ENCODE results near the gene GLT1D1. TPM values are rescaled to one million over a fixed set of nuclear protein-coding genes. Genes with fewer than 3 reads are reported as not detected.
A peak's percentile ranks its signal among the peaks of the same experiment; 100 is the strongest.
"Not testable (repeated sequence)": the region's sequence is repeated elsewhere in the genome, so short reads cannot be mapped to it uniquely, and the experiment has no call there.

GLT1D1 gene
- under 1 TPM in 4 of 6 donors, not detected in 2; 0.13 to 0.52 (median 0.33) TPM for polyA plus RNA-seq (ENCODE audit: low read depth in 6 of 6)

GRCh38 chr12:128852885-128853599 lies at the start of gene GLT1D1:
TSS of gene GLT1D1 (plus strand) at chr12:128853478. CDS start at chr12:128853582, 104 bp downstream.
- peaks cover 0 to 2% (median 0%) of the 10 kb centered on the region in 7 donors for H3K9me3 Mint-ChIP-seq
- H3K36me3 Mint-ChIP-seq, result no peaks in the 10 kb centered on the region
- DNase-seq (no peak), ATAC-seq (ENCODE audit: low read depth in 2 of 2) (no peak)
- peaks cover 9 to 40% (median 30%) of the 10 kb centered on the region in 3 donors for H3K27me3 Mint-ChIP-seq
- H3K4me1 Mint-ChIP-seq, result peaks cover 0 to 14% (median 8%) of the 10 kb centered on the region in 3 donors
- peak within 1 kb of the TSS in 3 of 6 donors; percentile 53 to 96 (median 61) for H3K27ac Mint-ChIP-seq
- H3K4me3 Mint-ChIP-seq, result peak within 1 kb of the TSS; percentile 41 to 88 (median 80)

GRCh38 chr12:128803788-128804187 lies 49.5 kb upstream of the GLT1D1 start:
- Mint-ChIP-seq H3K4me1 (peaks cover 34 to 75% (median 43%) of the 10 kb centered on the region in 3 donors), H3K27ac (peak overlapping the region in 3 of 6 donors; percentile 53 to 77 (median 54)), H3K36me3 (peaks cover 24 to 47% of the 10 kb centered on the region in 2 donors), H3K27me3 (no peaks in the 10 kb centered on the region), H3K9me3 (no peaks in the 10 kb centered on the region), H3K4me3 (no peak overlapping the region)
- DNase-seq (no peak), ATAC-seq (ENCODE audit: low read depth in 2 of 2) (no peak)

GRCh38 chr12:128804762-128805161 lies 48.5 kb upstream of the GLT1D1 start:
- H3K4me3 Mint-ChIP-seq, result peak overlapping the region in 3 of 8 donors; percentile 44 to 64 (median 47)
- H3K9me3 Mint-ChIP-seq, result no peaks in the 10 kb centered on the region
- peaks cover 24 to 41% of the 10 kb centered on the region in 2 donors for H3K36me3 Mint-ChIP-seq
- peak overlapping the region in 4 of 6 donors; percentile 10 to 86 (median 64) for H3K27ac Mint-ChIP-seq
- ATAC-seq (ENCODE audit: low read depth in 2 of 2), result no peak
- peaks cover 29 to 70% (median 43%) of the 10 kb centered on the region in 3 donors for H3K4me1 Mint-ChIP-seq
- no peaks in the 10 kb centered on the region for H3K27me3 Mint-ChIP-seq
- DNase-seq, result no peak

- Mint-ChIP-seq H3K4me1 (peaks cover 31 to 68% (median 49%) of the 10 kb centered on the region in 3 donors), H3K4me3 (peak overlapping the region in 2 of 8 donors; percentile 47 to 64), H3K36me3 (peaks cover 18 to 36% of the 10 kb centered on the region in 2 donors), H3K27ac (peak overlapping the region in 2 of 6 donors; percentile 20 to 80)
- H3K27me3 Mint-ChIP-seq; H3K9me3 Mint-ChIP-seq; DNase-seq; ATAC-seq (ENCODE audit: low read depth in 2 of 2): not testable (repeated sequence)
Observed at GRCh38 chr12:128805406-128805805, 47.9 kb upstream of the GLT1D1 start.

GRCh38 chr12:128806573-128806972 lies 46.7 kb upstream of the GLT1D1 start:
- H3K9me3 Mint-ChIP-seq, result no peaks in the 10 kb centered on the region
- peaks cover 38 to 68% (median 54%) of the 10 kb centered on the region in 3 donors for H3K4me1 Mint-ChIP-seq
- DNase-seq (no peak), ATAC-seq (ENCODE audit: low read depth in 2 of 2) (no peak)
- H3K27me3 Mint-ChIP-seq, result no peaks in the 10 kb centered on the region
- H3K27ac Mint-ChIP-seq, result peak overlapping the region in 2 of 6 donors; percentile 57 to 78
- H3K36me3 Mint-ChIP-seq, result peaks cover 14 to 28% of the 10 kb centered on the region in 2 donors
- no peak overlapping the region for H3K4me3 Mint-ChIP-seq

GRCh38 chr12:128807161-128807724 lies 46.0 kb upstream of the GLT1D1 start:
- Mint-ChIP-seq H3K4me1 (peaks cover 36 to 67% (median 47%) of the 10 kb centered on the region in 3 donors), H3K4me3 (peak overlapping the region in 1 of 8 donors; percentile 8), H3K36me3 (peaks cover 13 to 28% of the 10 kb centered on the region in 2 donors), H3K9me3 (no peaks in the 10 kb centered on the region), H3K27me3 (no peaks in the 10 kb centered on the region), H3K27ac (no peak overlapping the region)
- DNase-seq (no peak), ATAC-seq (ENCODE audit: low read depth in 2 of 2) (no peak)

- Mint-ChIP-seq H3K9me3 (no peaks in the 10 kb centered on the region), H3K27ac (no peak overlapping the region), H3K4me3 (no peak overlapping the region), H3K27me3 (no peaks in the 10 kb centered on the region), H3K36me3 (peaks cover 0 to 15% of the 10 kb centered on the region in 2 donors), H3K4me1 (peaks cover 38 to 59% (median 38%) of the 10 kb centered on the region in 3 donors)
- ATAC-seq (ENCODE audit: low read depth in 2 of 2), result no peak
- no peak for DNase-seq
Observed at GRCh38 chr12:128808651-128809050, 44.6 kb upstream of the GLT1D1 start.

- DNase-seq (no peak), ATAC-seq (ENCODE audit: low read depth in 2 of 2) (peak; percentile 80 to 83)
- Mint-ChIP-seq H3K4me3 (peak overlapping the region; percentile 5 to 82 (median 63)), H3K27me3 (no peaks in the 10 kb centered on the region), H3K27ac (peak overlapping the region; percentile 73 to 94 (median 87)), H3K9me3 (no peaks in the 10 kb centered on the region), H3K4me1 (peaks cover 40 to 64% (median 41%) of the 10 kb centered on the region in 3 donors), H3K36me3 (peaks cover 0 to 15% of the 10 kb centered on the region in 2 donors)
Observed at GRCh38 chr12:128810182-128811127, 42.8 kb upstream of the GLT1D1 start.

- ATAC-seq (ENCODE audit: low read depth in 2 of 2) (no peak), DNase-seq (no peak)
- H3K27me3 Mint-ChIP-seq, result no peaks in the 10 kb centered on the region
- no peaks in the 10 kb centered on the region for H3K9me3 Mint-ChIP-seq
- peak overlapping the region in 2 of 6 donors; percentile 9 to 81 for H3K27ac Mint-ChIP-seq
- peak overlapping the region in 1 of 8 donors; percentile 40 for H3K4me3 Mint-ChIP-seq
- peaks cover 0 to 10% of the 10 kb centered on the region in 2 donors for H3K36me3 Mint-ChIP-seq
- H3K4me1 Mint-ChIP-seq, result peaks cover 46 to 69% (median 54%) of the 10 kb centered on the region in 3 donors
Observed at GRCh38 chr12:128811806-128812205, 41.5 kb upstream of the GLT1D1 start.

- no peaks in the 10 kb centered on the region for H3K9me3 Mint-ChIP-seq
- peaks cover 0 to 9% of the 10 kb centered on the region in 2 donors for H3K36me3 Mint-ChIP-seq
- H3K4me3 Mint-ChIP-seq, result no peak overlapping the region
- H3K27me3 Mint-ChIP-seq, result no peaks in the 10 kb centered on the region
- DNase-seq, result no peak
- peak overlapping the region in 3 of 6 donors; percentile 29 to 73 (median 65) for H3K27ac Mint-ChIP-seq
- H3K4me1 Mint-ChIP-seq, result peaks cover 57 to 80% (median 70%) of the 10 kb centered on the region in 3 donors
- no peak for ATAC-seq (ENCODE audit: low read depth in 2 of 2)
Observed at GRCh38 chr12:128813392-128813791, 39.9 kb upstream of the GLT1D1 start.

- H3K4me3 Mint-ChIP-seq, result no peak overlapping the region
- peak overlapping the region in 3 of 6 donors; percentile 29 to 73 (median 65) for H3K27ac Mint-ChIP-seq
- H3K27me3 Mint-ChIP-seq, result no peaks in the 10 kb centered on the region
- H3K36me3 Mint-ChIP-seq, result peaks cover 0 to 6% of the 10 kb centered on the region in 2 donors
- H3K4me1 Mint-ChIP-seq, result peaks cover 57 to 85% (median 74%) of the 10 kb centered on the region in 3 donors
- ATAC-seq (ENCODE audit: low read depth in 2 of 2), result no peak
- DNase-seq, result no peak
- H3K9me3 Mint-ChIP-seq, result no peaks in the 10 kb centered on the region
Observed at GRCh38 chr12:128813883-128814282, 39.4 kb upstream of the GLT1D1 start.

- peak overlapping the region in 3 of 6 donors; percentile 61 to 81 (median 73) for H3K27ac Mint-ChIP-seq
Observed at GRCh38 chr12:128814411-128815261, 38.6 kb upstream of the GLT1D1 start.

More at GRCh38 chr12:128814411-128815261, 38.6 kb upstream of the GLT1D1 start:
- DNase-seq, result no peak
- Mint-ChIP-seq H3K4me1 (peaks cover 63 to 88% (median 77%) of the 10 kb centered on the region in 3 donors), H3K4me3 (peak overlapping the region in 3 of 8 donors; percentile 55 to 67 (median 59)), H3K27me3 (no peaks in the 10 kb centered on the region), H3K9me3 (no peaks in the 10 kb centered on the region), H3K36me3 (peaks cover 0 to 6% of the 10 kb centered on the region in 2 donors)
- ATAC-seq (ENCODE audit: low read depth in 2 of 2), result no peak

All from naive B cell (primary cell).